Gastroesophageal sphincter (tissue), 4 donors: Measurements from ENCODE around the gene CNTN6. TPM values are rescaled to one million over a fixed set of nuclear protein-coding genes. Genes with fewer than 3 reads are reported as not detected.
A peak's percentile ranks its signal among the peaks of the same experiment; 100 is the strongest.
"Not testable (repeated sequence)": the region's sequence is repeated elsewhere in the genome, so short reads cannot be mapped to it uniquely, and the experiment has no call there.

Experiments
- ATAC-seq: fragments of 150-250 bp; one replicate; pipeline ENCODE4 v1.9.1; 2016; ENCODE audit warnings: mild to moderate bottlenecking, moderate library complexity
- H3K27ac ChIP-seq, 4 donors: fragments of 200-600 bp; sonication (generic) in 3 of 4; 1 replicate in 3 of 4; 2 replicates in 1 of 4; pipeline ENCODE4 v1.5.1; 2016 to 2019
- H3K27me3 ChIP-seq: fragments of 200-600 bp; sonication (generic); one replicate; pipeline ENCODE4 v1.5.1; 2019
- H3K36me3 ChIP-seq, 2 donors: fragments of 200-600 bp; sonication (generic); one replicate each; pipeline ENCODE4 v1.5.1; 2019; ENCODE audit warnings: control low read depth in 1 of 2
- H3K4me1 ChIP-seq, 3 donors: fragments of 200-600 bp; sonication (generic); 1 replicate in 2 of 3; 2 replicates in 1 of 3; pipeline ENCODE4 v1.5.1; 2016 to 2019; ENCODE audit warnings: control low read depth in 2 of 3
- H3K4me3 ChIP-seq, 2 donors: fragments of 200-600 bp; sonication (generic); one replicate each; pipeline ENCODE4 v1.5.1; 2019; ENCODE audit warnings: mild to moderate bottlenecking in 1 of 2, moderate library complexity in 1 of 2
- H3K9me3 ChIP-seq, 3 donors: fragments of 200-600 bp; sonication (generic); one replicate each; pipeline ENCODE4 v1.5.1; 2017 to 2019; ENCODE audit warnings: control low read depth in 2 of 3
- CTCF ChIP-seq, 4 experiments: fragments of 200-600 bp in 2 of 4; fragments of 450-650 bp in 2 of 4; sonication (generic) in 1 of 4; IDR thresholded peaks; one replicate each; pipeline ENCODE4 v1.5.1; 2017 to 2019; ENCODE audit warnings: antibody characterized with exemption in 4 of 4, mild to moderate bottlenecking in 2 of 4, moderate library complexity in 2 of 4
- EP300 ChIP-seq: sonication (generic); formaldehyde crosslinking; IDR thresholded peaks from one replicate; pipeline ENCODE4 v1.6.1; 2017; ENCODE audit warnings: antibody characterized with exemption, mild to moderate bottlenecking
- POLR2A ChIP-seq, 2 donors: fragments of 450-650 bp; IDR thresholded peaks; one replicate each; pipeline ENCODE4 v1.6.1; 2017; ENCODE audit warnings: antibody characterized with exemption in 2 of 2, mild to moderate bottlenecking in 2 of 2, moderate library complexity in 1 of 2
- POLR2AphosphoS5 ChIP-seq: sonication (generic); formaldehyde crosslinking; IDR thresholded peaks from one replicate; pipeline ENCODE4 v1.6.1; 2017; ENCODE audit warnings: antibody characterized with exemption
- WGBS, 2 donors: methylation state at CpG; one replicate each; pipeline ENCODE4 v1.1.5; 2018; ENCODE audit warnings: low coverage in 1 of 2; 5-methylcytosine and 5-hydroxymethylcytosine counted together
- total RNA-seq, 4 donors: library from RNA; depleted of rRNA; stranded (reverse); fragments of >200 nt; gene quantifications; one replicate each; pipeline ENCODE4 v1.1.0, GENCODE V29; 2016

The CNTN6 gene
- total RNA-seq, 4 donors from 2014 or later = 0.16 to 0.54 TPM; not detected in 2

- Histone ChIP-seq H3K27ac (no peak overlapping the region), H3K9me3 (no peaks in the 10 kb centered on the region), H3K36me3 (no peaks in the 10 kb centered on the region), H3K4me1 (no peaks in the 10 kb centered on the region), H3K4me3 (no peak overlapping the region), H3K27me3 (no peaks in the 10 kb centered on the region)
- no peak for ATAC-seq
- TF ChIP-seq POLR2A (IDR thresholded peaks at IDR 0.05) (no peak), EP300 (no peak), POLR2AphosphoS5 (no peak), CTCF (IDR thresholded peaks at IDR 0.05) (no peak)
- 29 to 57% methylated on average over 1 of the region's 1 CpG for WGBS, 2 donors
Observed at GRCh38 chr3:1375145-1375544, 282.3 kb downstream of the CNTN6 start.

GRCh38 chr3:1380926-1381646, 288.3 kb downstream of the CNTN6 start:
- ATAC-seq = peak; percentile 48
- TF ChIP-seq POLR2AphosphoS5 (no peak), EP300 (no peak), CTCF (IDR thresholded peaks at IDR 0.05) (no peak), POLR2A (IDR thresholded peaks at IDR 0.05) (no peak)
- 76 to 81% methylated on average over 7 to 8 of the region's 8 CpGs for WGBS, 2 donors
- Histone ChIP-seq H3K9me3 (no peaks in the 10 kb centered on the region), H3K4me3 (no peak overlapping the region), H3K27me3 (no peaks in the 10 kb centered on the region), H3K36me3 (no peaks in the 10 kb centered on the region), H3K4me1 (no peaks in the 10 kb centered on the region), H3K27ac (no peak overlapping the region)

GRCh38 chr3:1381647-1382036, 288.8 kb downstream of the CNTN6 start:
- no peak overlapping the region for H3K4me3 ChIP-seq
- H3K36me3 ChIP-seq = no peaks in the 10 kb centered on the region
- 61 to 78% methylated on average over 4 to 5 of the region's 5 CpGs for WGBS, 2 donors
- no peaks in the 10 kb centered on the region for H3K9me3 ChIP-seq
- H3K4me1 ChIP-seq = no peaks in the 10 kb centered on the region
- no peaks in the 10 kb centered on the region for H3K27me3 ChIP-seq
- no peak for TF ChIP-seq EP300
- no peak for TF ChIP-seq CTCF (IDR thresholded peaks at IDR 0.05)
- TF ChIP-seq POLR2A (IDR thresholded peaks at IDR 0.05) = no peak
- TF ChIP-seq POLR2AphosphoS5 = no peak
- H3K27ac ChIP-seq = no peak overlapping the region
- no peak for ATAC-seq

- not testable (repeated sequence) for H3K36me3 ChIP-seq, H3K27ac ChIP-seq, H3K4me3 ChIP-seq, ATAC-seq, H3K4me1 ChIP-seq, H3K27me3 ChIP-seq, H3K9me3 ChIP-seq
- WGBS, 2 donors = 84 to 100% methylated on average over 1 to 3 of the region's 23 CpGs
Observed at GRCh38 chr3:1387396-1387905, 294.6 kb downstream of the CNTN6 start.

- TF ChIP-seq POLR2A (IDR thresholded peaks at IDR 0.05) (no peak), POLR2AphosphoS5 (no peak), CTCF (IDR thresholded peaks at IDR 0.05) (no peak), EP300 (no peak)
- Histone ChIP-seq H3K36me3 (no peaks in the 10 kb centered on the region), H3K4me1 (no peaks in the 10 kb centered on the region), H3K9me3 (no peaks in the 10 kb centered on the region), H3K27me3 (no peaks in the 10 kb centered on the region), H3K4me3 (no peak overlapping the region), H3K27ac (no peak overlapping the region)
- WGBS, 2 donors = 88 to 100% methylated on average over 2 to 8 of the region's 19 CpGs
- ATAC-seq = no peak
Observed at GRCh38 chr3:1394188-1394587, 301.4 kb downstream of the CNTN6 start.
